Measurements from ENCODE around the gene AKAP12.

DNA sequence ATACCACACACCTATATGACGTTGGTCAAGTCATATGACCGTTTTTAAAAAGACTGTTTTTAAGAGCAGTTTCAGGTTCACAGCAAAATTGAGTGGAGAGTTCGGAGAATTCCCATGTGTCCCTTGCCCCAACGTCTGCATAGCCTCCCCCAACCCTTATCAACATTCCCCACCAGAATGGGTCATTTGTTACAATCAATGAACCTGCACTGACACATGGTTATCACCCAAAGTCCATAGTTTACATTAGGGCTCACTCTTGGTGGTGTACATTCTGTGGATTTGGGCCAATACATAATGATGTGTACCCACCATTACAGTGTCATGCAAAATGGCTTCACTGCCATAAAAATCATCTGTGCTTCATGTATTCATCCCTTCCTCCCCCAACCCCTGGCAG, 99.6 kb downstream of the AKAP12 start:
- TF ChIP-seq GATA3 (IDR thresholded peaks at IDR 0.05; ENCODE audit: borderline replicate concordance) (no peak), PBX3 (IDR thresholded peaks at IDR 0.05) (no peak), SMC3 (IDR thresholded peaks at IDR 0.05) (no peak), SREBF2 (IDR thresholded peaks at IDR 0.05) (no peak), ESRRA (IDR thresholded peaks at IDR 0.05; ENCODE audit: borderline replicate concordance, low read length) (no peak), FOSL2 (IDR thresholded peaks at IDR 0.05) (no peak), FOSL2 (CRISPR knock-in tag; IDR thresholded peaks at IDR 0.05) (no peak), CEBPB (IDR thresholded peaks at IDR 0.05) (no peak), POLR2A (IDR thresholded peaks at IDR 0.05; ENCODE audit: low read length) (no peak), POLR2AphosphoS2 (conservative IDR thresholded peaks at IDR 0.05; ENCODE audit: low read length) (no peak)
- TF ChIP-seq, protein P1, sequence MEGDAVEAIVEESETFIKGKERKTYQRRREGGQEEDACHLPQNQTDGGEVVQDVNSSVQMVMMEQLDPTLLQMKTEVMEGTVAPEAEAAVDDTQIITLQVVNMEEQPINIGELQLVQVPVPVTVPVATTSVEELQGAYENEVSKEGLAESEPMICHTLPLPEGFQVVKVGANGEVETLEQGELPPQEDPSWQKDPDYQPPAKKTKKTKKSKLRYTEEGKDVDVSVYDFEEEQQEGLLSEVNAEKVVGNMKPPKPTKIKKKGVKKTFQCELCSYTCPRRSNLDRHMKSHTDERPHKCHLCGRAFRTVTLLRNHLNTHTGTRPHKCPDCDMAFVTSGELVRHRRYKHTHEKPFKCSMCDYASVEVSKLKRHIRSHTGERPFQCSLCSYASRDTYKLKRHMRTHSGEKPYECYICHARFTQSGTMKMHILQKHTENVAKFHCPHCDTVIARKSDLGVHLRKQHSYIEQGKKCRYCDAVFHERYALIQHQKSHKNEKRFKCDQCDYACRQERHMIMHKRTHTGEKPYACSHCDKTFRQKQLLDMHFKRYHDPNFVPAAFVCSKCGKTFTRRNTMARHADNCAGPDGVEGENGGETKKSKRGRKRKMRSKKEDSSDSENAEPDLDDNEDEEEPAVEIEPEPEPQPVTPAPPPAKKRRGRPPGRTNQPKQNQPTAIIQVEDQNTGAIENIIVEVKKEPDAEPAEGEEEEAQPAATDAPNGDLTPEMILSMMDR (IDR thresholded peaks at IDR 0.05), result no peak
